PC-9 (cell line): ENCODE data around the gene LYZL2. TPM values are rescaled to one million over a fixed set of nuclear protein-coding genes. Genes with fewer than 3 reads are reported as not detected.
"Not testable (repeated sequence)": the region's sequence is repeated elsewhere in the genome, so short reads cannot be mapped to it uniquely, and the experiment has no call there.

Source experiments
- BruUV-seq: library from RNA; stranded (reverse); fragments of 400-500 nt; replicated peaks from 2 replicates; lab custom pipeline; 2021; lab: Mats Ljungman, UMichigan
- CTCF ChIA-PET: fragments of 300-600 bp; sonication (Branson Sonifier 250); formaldehyde crosslinking; loops from one replicate; lab custom pipeline; 2022; ENCODE audit warnings: antibody characterized with exemption; lab: Charles Lee
- POLR2A ChIA-PET: fragments of 300-600 bp; sonication (Branson Sonifier 250); formaldehyde crosslinking; loops from one replicate; lab custom pipeline; 2022; ENCODE audit warnings: antibody characterized with exemption; ENCODE audit not compliant: unreplicated experiment; lab: Charles Lee
- DNase-seq, 2 experiments: peaks; one replicate each; pipeline versions ENCODE4 v3.0.0 to v3.0.0-alpha.2; 2015 to 2022; ENCODE audit warnings: mixed read lengths in 1 of 2
- H2AFZ ChIP-seq: fragments of 200-600 bp; sonication (generic); 2 replicates; pipeline ENCODE4 v1.8.1; 2017; ENCODE audit warnings: antibody characterized with exemption
- H3F3A ChIP-seq: fragments of 200-600 bp; sonication (generic); 2 replicates; pipeline ENCODE4 v1.8.1; 2017; ENCODE audit warnings: antibody characterized with exemption, mild to moderate bottlenecking, low read depth; ENCODE audit not compliant: insufficient read depth
- H3K27ac ChIP-seq: fragments of 200-600 bp; sonication (generic); 2 replicates; pipeline ENCODE4 v1.6.1; 2016; ENCODE audit warnings: mixed run types
- H3K27me3 ChIP-seq: fragments of 200-600 bp; sonication (generic); 2 replicates; pipeline ENCODE4 v1.6.1; 2016; ENCODE audit warnings: low read depth, mixed run types; ENCODE audit not compliant: insufficient read depth
- H3K36me3 ChIP-seq: fragments of 200-600 bp; sonication (generic); 2 replicates; pipeline ENCODE4 v1.6.1; 2016; ENCODE audit warnings: low read depth, mixed run types
- H3K4me1 ChIP-seq: fragments of 200-600 bp; sonication (generic); replicated peaks from 2 replicates; pipeline ENCODE4 v1.6.1; 2016; ENCODE audit warnings: mixed run types; ENCODE audit not compliant: insufficient read depth
- H3K4me2 ChIP-seq: fragments of 200-600 bp; sonication (generic); 2 replicates; pipeline ENCODE4 v1.6.1; 2017; ENCODE audit warnings: mixed run types
- H3K4me3 ChIP-seq: fragments of 200-600 bp; sonication (generic); 2 replicates; pipeline ENCODE4 v1.6.1; 2016; ENCODE audit warnings: mixed run types
- H3K79me2 ChIP-seq: fragments of 200-600 bp; sonication (generic); 2 replicates; pipeline ENCODE4 v1.6.1; 2017; ENCODE audit warnings: low read depth, mixed run types
- H3K9me2 ChIP-seq: fragments of 200-600 bp; sonication (generic); 2 replicates; pipeline ENCODE4 v1.8.1; 2017; ENCODE audit warnings: mild to moderate bottlenecking; ENCODE audit not compliant: insufficient read depth
- H3K9me3 ChIP-seq: fragments of 200-600 bp; sonication (generic); 2 replicates; pipeline ENCODE4 v1.8.1; 2016; ENCODE audit warnings: low read depth; ENCODE audit not compliant: insufficient read depth
- H4K20me1 ChIP-seq: fragments of 200-600 bp; sonication (generic); 2 replicates; pipeline ENCODE4 v1.8.1; 2017; ENCODE audit not compliant: insufficient read depth
- EZH2 ChIP-seq: fragments of 200-600 bp; sonication (generic); IDR thresholded peaks from 2 replicates; pipeline ENCODE4 v1.8.0; 2017; ENCODE audit warnings: antibody characterized with exemption, low read depth
- intact Hi-C: fragments of 100-400 bp; cut with micrococcal nuclease; formaldehyde crosslinking; loops from one replicate; pipeline ENCODE4 v1.10.0; 2022; ENCODE audit not compliant: unreplicated experiment
- total RNA-seq: library from RNA; stranded (reverse); gene quantifications from 2 replicates; pipeline ENCODE4 v1.2.3, GENCODE V29; 2021
- TF ChIP-seq, protein P1 (sequence below): fragments of 200-600 bp; sonication (generic); conservative IDR thresholded peaks from 2 replicates; pipeline ENCODE4 v1.6.1; 2017; ENCODE audit warnings: mixed run types, antibody characterized with exemption, mild to moderate bottlenecking, moderate library complexity

Gene LYZL2
- total RNA-seq, 1 experiment from 2014 or later, result not detected

DNA sequence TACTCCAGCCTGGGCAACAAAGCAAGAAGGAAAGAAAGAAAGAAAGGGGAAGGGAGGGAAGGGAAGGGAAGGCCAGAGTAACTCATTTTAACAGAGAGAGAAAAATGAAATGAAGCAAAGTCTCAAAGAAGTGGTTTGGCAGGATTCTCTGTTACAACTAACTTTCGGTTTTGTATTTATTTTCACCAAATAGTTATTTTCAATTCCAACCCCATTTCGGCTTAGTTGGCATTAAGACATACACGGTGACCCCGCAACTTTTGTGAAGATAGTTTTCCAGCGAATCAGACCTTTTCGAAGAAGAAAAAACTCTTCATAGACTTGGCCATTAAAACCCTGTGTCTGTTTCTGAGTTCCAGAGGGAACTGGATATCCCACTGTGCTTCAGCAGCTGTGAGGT lies 45.2 kb upstream of the LYZL2 start:
- no peaks in the 10 kb centered on the region for H4K20me1 ChIP-seq
- TF ChIP-seq, protein P1, sequence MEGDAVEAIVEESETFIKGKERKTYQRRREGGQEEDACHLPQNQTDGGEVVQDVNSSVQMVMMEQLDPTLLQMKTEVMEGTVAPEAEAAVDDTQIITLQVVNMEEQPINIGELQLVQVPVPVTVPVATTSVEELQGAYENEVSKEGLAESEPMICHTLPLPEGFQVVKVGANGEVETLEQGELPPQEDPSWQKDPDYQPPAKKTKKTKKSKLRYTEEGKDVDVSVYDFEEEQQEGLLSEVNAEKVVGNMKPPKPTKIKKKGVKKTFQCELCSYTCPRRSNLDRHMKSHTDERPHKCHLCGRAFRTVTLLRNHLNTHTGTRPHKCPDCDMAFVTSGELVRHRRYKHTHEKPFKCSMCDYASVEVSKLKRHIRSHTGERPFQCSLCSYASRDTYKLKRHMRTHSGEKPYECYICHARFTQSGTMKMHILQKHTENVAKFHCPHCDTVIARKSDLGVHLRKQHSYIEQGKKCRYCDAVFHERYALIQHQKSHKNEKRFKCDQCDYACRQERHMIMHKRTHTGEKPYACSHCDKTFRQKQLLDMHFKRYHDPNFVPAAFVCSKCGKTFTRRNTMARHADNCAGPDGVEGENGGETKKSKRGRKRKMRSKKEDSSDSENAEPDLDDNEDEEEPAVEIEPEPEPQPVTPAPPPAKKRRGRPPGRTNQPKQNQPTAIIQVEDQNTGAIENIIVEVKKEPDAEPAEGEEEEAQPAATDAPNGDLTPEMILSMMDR, result no peak
- TF ChIP-seq EZH2, result no peak
- H3K9me3 ChIP-seq, result no peaks in the 10 kb centered on the region
- ChIA-PET POLR2A (no interaction called here), CTCF (no interaction called here)
- DNase-seq, result no peak
- BruUV-seq, result no TSS peak
- H3K27me3 ChIP-seq, result no peaks in the 10 kb centered on the region
- no peaks in the 10 kb centered on the region for H3K36me3 ChIP-seq
- no peak overlapping the region for H3K4me2 ChIP-seq
- H3F3A ChIP-seq, result no peaks in the 10 kb centered on the region
- no peaks in the 10 kb centered on the region for H3K9me2 ChIP-seq
- H3K4me1 ChIP-seq, result no peaks in the 10 kb centered on the region
- H2AFZ ChIP-seq, result no peak overlapping the region
- no peaks in the 10 kb centered on the region for H3K79me2 ChIP-seq
- intact Hi-C loops, result no loop called here
- H3K27ac ChIP-seq, result no peak overlapping the region
- no peak overlapping the region for H3K4me3 ChIP-seq

DNA sequence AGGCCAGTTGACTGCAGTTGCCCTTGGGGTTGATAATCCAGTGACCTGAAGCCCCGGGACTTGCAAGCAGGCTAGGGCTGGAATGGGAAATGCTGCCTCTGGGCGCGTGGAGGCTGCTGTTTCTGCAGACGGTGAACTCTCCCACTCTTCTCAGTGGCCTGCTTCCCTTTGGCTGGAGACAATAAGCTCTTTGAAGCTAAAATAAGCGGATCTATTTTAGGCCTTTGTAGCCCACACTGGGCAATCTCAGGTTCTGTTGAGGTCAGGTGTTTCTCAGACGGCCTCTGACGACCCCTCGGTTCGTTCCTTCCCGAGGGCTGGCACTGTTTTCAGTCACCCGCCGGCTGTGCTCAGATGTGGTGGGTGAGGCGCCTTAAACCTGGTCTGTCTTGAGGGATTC lies 43.7 kb upstream of the LYZL2 start:
- H3K9me3 ChIP-seq, POLR2A ChIA-PET, H2AFZ ChIP-seq, H3K27me3 ChIP-seq, H3K4me2 ChIP-seq, H3K4me1 ChIP-seq, H3K4me3 ChIP-seq, intact Hi-C loops, H3K36me3 ChIP-seq, H3K27ac ChIP-seq, BruUV-seq, H3F3A ChIP-seq, H3K79me2 ChIP-seq, DNase-seq, H3K9me2 ChIP-seq, H4K20me1 ChIP-seq, CTCF ChIA-PET: not testable (repeated sequence)

DNA sequence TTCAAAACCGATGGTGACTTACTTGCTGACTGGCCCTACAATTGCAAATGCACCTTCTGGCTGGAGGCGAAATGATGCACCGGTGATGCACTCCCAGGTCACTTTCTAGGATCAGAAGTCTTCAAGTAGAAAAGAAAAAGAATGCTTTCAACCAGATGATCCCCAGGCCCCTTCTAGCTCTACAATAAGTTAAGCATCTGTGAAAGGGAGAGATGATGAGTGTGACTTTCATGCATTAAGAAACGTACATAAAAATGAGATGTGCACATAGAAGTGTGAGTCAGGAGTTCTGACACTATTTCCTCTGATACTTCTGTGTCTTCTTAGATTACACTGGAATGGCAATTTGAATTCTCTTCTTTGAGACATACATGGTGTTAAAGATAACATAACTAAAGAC lies 42.8 kb upstream of the LYZL2 start:
- POLR2A ChIA-PET, H3K79me2 ChIP-seq, H3K9me2 ChIP-seq, H3K4me3 ChIP-seq, H3K4me1 ChIP-seq, H3K4me2 ChIP-seq, H3K27ac ChIP-seq, intact Hi-C loops, CTCF ChIA-PET, H3K27me3 ChIP-seq, H3F3A ChIP-seq, H2AFZ ChIP-seq, H3K36me3 ChIP-seq, DNase-seq, H3K9me3 ChIP-seq, BruUV-seq, H4K20me1 ChIP-seq: not testable (repeated sequence)

DNA sequence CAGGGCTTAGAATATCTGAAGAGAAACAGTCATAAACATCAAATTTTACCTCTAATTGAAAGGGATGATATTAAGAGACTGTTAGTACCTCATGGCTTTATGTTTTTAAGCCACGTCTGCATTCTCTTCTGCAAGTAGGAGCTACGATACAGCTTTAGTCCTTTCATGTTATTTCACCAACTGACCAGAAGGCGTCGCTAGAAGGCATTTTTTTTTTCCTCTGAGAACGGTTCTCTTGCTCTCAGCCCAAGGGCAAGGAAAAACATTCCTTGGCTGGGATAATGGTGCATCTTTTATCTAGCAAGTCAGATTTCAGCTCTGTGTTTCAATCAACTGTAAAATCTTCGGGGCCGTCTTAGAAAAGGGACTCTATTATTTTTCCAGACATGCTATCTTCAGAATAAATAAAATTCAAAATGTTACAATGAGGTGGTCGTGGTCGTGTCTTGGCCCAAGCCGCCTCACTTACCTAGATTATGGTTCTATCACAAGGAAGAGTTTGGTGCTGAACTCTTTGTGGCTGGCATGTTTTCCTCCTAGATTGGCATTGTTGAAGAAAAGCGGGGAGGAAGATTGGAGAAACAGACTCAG lies 41.6 kb upstream of the LYZL2 start:
- H2AFZ ChIP-seq, result 0 out of 2 replicates have a peak overlapping the region, but pooled peaks have one; percentile 44
- no peaks in the 10 kb centered on the region for H3K4me1 ChIP-seq
- peak; percentile 33 to 39 for DNase-seq
- H3K4me2 ChIP-seq, result peak overlapping the region; percentile 63
- intact Hi-C loops, result loop anchor here (2.0 kb wide), 1 partner anchor 48 kb away; no protein-coding TSS in a partner anchor
- no peak overlapping the region for H3K27ac ChIP-seq
- no peaks in the 10 kb centered on the region for H3F3A ChIP-seq
- H3K9me3 ChIP-seq, result no peaks in the 10 kb centered on the region
- POLR2A ChIA-PET, result interaction anchor here (0.5 kb wide), 1 partner anchor 55 kb away, joined by 8 read pairs; no protein-coding TSS in a partner anchor
- no peaks in the 10 kb centered on the region for H4K20me1 ChIP-seq
- TF ChIP-seq EZH2, result no peak
- TF ChIP-seq, protein P1, result peak; percentile 80
- no peaks in the 10 kb centered on the region for H3K9me2 ChIP-seq
- CTCF ChIA-PET, result interaction anchor here (0.7 to 2.0 kb wide), 5 partner anchors 16 to 1340 kb away, joined by 3 to 7 read pairs (median 4); partner anchors contain the start of gene LYZL2
- no peaks in the 10 kb centered on the region for H3K27me3 ChIP-seq
- peak overlapping the region; percentile 26; the same call in 1 of the 2 replicates for H3K4me3 ChIP-seq
- H3K36me3 ChIP-seq, result no peaks in the 10 kb centered on the region
- no TSS peak for BruUV-seq
- no peaks in the 10 kb centered on the region for H3K79me2 ChIP-seq

DNA sequence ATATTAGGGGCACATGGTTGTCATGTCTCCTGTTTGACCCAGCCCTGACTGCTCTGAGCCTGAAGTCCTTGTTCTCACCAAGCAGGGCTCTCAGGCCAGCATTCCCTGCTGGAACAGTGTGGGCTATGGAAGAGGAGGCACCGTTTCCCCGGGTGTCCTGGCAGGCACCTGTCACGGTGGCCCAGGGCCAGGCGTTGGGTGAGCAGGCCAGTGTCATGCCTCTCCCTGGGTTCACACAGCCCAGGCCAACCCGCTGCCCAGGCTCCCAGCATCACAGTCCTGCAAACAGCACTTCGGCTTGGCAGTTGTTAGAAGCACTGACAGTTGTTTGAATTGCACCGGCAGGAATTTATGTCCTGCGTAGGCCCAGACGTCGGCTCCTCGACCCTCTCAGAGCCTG lies 38.4 kb upstream of the LYZL2 start:
- H3K4me3 ChIP-seq, H3K27me3 ChIP-seq, H2AFZ ChIP-seq, H3K27ac ChIP-seq, H3K79me2 ChIP-seq, CTCF ChIA-PET, H3K9me2 ChIP-seq, H3K9me3 ChIP-seq, intact Hi-C loops, POLR2A ChIA-PET, H3K4me2 ChIP-seq, H3K36me3 ChIP-seq, DNase-seq, H4K20me1 ChIP-seq, H3K4me1 ChIP-seq, H3F3A ChIP-seq, BruUV-seq: not testable (repeated sequence)

DNA sequence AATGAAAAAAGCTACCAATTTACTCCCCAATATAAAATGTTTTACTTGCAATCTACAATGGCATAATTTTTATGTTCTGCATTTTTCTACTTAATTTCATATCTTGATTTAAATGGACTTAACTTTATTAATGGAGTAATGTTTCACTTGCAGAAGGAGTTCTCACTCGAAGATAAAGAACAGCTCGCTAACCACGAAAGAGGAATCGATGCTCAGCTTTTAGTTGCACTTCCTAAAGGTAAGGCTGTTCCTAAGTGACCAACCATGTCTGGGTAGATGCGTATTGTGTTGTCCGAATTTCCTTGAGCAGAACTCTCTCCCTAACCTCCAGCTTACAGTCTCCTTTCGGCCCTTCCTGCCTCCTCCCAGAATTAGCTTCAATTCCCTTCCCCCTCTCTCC lies 33.9 kb upstream of the LYZL2 start:
- H3K4me2 ChIP-seq, POLR2A ChIA-PET: not testable (repeated sequence)

More for the DNA sequence above, 33.9 kb upstream of the LYZL2 start:
- H3K79me2 ChIP-seq, H3K4me3 ChIP-seq, H3F3A ChIP-seq, H4K20me1 ChIP-seq, H3K9me2 ChIP-seq, DNase-seq, H3K36me3 ChIP-seq, BruUV-seq, H3K9me3 ChIP-seq, H2AFZ ChIP-seq, H3K4me1 ChIP-seq, intact Hi-C loops, H3K27me3 ChIP-seq, H3K27ac ChIP-seq: not testable (repeated sequence)
- CTCF ChIA-PET, result interaction anchor here (0.6 kb wide), 1 partner anchor 436 kb away, joined by 3 read pairs; no protein-coding TSS in a partner anchor
